ENCODE measurements around the gene GRAMD2A. TPM values are rescaled to one million over a fixed set of nuclear protein-coding genes. Genes with fewer than 3 reads are reported as not detected.

The GRAMD2A gene
- total RNA-seq, 1 donor from 2014 or later: 5.0 TPM

DNA sequence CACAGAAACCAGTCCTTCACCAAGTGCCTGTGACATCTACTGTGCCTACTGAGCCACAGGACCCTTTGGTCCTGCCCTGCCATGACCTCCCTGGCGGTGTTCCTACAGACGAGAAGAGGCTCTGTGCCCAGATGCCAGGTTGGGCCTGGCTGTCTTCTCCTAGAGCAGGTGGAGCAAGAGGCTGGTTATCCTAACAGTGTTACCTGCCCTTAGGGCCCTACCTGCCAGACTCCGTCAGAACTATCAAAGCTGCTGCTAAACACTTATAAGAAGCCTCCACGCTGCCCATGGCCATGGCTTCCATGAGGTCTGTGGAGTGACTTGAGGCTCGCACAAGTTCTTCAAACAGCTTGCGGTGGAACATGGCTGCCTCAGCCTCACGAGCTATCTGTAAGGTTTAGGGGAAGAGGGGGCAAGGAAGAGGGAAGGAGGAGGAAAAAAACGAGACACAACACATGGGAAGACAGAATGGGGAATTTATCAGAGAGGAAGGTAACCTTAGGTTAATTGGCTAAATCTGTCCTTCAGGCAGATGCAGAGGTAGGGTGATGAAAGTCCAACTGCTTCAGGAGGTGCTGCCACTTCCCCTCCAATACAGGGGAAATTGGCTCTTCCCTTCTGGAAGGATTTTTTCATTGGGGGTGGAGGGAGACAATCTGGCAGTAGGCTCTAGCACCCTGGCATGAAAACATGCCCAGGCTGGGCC lies 5.4 kb upstream of the GRAMD2A start:
- TF ChIP-seq, protein P1, sequence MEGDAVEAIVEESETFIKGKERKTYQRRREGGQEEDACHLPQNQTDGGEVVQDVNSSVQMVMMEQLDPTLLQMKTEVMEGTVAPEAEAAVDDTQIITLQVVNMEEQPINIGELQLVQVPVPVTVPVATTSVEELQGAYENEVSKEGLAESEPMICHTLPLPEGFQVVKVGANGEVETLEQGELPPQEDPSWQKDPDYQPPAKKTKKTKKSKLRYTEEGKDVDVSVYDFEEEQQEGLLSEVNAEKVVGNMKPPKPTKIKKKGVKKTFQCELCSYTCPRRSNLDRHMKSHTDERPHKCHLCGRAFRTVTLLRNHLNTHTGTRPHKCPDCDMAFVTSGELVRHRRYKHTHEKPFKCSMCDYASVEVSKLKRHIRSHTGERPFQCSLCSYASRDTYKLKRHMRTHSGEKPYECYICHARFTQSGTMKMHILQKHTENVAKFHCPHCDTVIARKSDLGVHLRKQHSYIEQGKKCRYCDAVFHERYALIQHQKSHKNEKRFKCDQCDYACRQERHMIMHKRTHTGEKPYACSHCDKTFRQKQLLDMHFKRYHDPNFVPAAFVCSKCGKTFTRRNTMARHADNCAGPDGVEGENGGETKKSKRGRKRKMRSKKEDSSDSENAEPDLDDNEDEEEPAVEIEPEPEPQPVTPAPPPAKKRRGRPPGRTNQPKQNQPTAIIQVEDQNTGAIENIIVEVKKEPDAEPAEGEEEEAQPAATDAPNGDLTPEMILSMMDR (conservative IDR thresholded peaks at IDR 0.05; ENCODE audit: low read depth, low read length): no peak
- no peak overlapping the region for H3K4me3 ChIP-seq (ENCODE audit: low read depth, low read length)
- DNase-seq (ENCODE audit: low read depth): no peak

DNA sequence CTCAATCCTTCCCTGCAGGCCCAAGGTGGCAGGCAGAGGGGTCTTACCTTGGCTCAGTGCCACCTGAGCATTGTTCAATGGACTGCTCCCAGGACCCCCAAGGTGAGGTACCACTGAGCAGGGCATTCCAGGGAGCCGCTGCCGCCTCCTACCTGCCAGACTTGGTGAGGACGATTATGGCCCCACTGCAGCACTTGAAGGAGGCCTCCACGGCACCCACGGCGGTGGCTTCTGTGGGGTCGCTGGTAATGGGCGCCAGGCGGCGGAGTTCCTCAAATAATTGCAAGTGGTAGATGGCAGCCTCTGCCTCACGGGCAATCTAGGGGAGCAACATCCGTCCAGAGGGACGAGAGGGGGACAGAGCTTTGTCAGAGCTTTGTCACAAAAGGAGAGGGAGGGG lies 4.7 kb upstream of the GRAMD2A start:
- TF ChIP-seq, protein P1 (conservative IDR thresholded peaks at IDR 0.05; ENCODE audit: low read depth, low read length): no peak
- no peak overlapping the region for H3K4me3 ChIP-seq (ENCODE audit: low read depth, low read length)
- DNase-seq (ENCODE audit: low read depth): no peak

DNA sequence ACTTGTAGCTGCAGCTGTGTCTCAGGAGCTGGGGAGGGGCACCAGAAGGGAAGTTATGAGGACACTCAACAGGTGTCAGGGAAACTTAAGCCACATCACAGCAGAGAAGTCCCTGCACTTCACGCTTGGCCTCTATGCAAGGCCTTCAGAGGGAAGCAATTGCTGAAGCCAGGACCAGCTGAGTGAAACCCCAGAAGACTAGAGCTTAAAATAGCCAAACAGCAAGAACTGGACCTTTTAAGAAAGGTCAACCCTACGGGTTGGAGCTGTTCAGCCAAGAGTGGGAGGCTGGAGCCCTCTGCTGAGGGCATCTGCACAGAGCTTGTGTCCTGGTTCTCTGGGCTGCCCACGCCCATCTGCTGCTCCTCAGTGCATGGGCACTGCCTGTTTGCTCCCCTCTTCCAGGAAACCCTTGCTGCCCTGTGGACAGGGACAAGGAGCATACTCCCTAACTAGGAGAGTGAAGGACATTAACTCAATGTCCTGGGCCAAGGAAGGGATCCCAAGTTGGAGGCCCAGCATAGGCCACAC lies 3.9 kb upstream of the GRAMD2A start:
- DNase-seq (ENCODE audit: low read depth): no peak
- no peak overlapping the region for H3K4me3 ChIP-seq (ENCODE audit: low read depth, low read length)
- TF ChIP-seq, protein P1 (conservative IDR thresholded peaks at IDR 0.05; ENCODE audit: low read depth, low read length): no peak

DNA sequence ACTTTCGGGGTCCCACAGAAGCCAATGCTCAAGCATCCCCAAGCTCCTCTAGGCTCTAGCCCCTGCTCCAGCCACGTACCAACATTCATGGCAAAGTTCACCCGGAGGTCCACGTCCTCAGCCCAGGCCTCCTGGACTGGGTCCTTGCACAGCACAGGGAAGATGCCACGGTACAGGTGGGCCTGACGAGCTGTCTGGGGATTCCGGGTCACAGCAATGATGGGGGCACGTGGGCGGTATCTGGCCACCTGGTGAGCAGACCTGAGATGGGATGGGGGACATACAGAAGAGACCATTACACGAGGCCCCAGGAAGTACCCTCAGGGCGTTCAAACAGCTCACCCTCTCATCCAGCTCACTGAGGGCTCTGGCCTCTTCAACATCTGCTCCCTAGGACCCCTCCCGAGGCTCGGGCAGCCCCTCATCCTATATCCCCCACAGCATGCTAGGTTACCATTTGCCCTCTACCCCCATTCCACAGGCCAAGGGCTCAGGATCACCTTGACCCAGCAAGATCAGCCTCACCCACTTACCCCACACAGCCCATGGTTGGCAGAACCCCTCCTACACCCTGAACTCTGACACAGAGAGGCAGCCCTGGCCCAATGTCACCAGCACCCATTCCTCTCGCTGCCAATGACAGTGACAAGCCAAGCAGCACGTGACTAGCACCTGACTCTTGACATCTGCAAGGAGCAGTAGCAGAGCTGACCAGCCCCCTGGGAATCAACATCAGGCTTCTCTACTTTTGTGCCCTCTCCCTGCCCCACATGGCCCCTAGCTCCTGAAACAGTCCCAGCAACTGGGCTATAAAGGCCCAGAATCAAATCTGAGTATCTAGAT lies 3.0 kb upstream of the GRAMD2A start:
- no peak for DNase-seq (ENCODE audit: low read depth)
- H3K4me3 ChIP-seq (ENCODE audit: low read depth, low read length): no peak overlapping the region
- TF ChIP-seq, protein P1 (conservative IDR thresholded peaks at IDR 0.05; ENCODE audit: low read depth, low read length): no peak

DNA sequence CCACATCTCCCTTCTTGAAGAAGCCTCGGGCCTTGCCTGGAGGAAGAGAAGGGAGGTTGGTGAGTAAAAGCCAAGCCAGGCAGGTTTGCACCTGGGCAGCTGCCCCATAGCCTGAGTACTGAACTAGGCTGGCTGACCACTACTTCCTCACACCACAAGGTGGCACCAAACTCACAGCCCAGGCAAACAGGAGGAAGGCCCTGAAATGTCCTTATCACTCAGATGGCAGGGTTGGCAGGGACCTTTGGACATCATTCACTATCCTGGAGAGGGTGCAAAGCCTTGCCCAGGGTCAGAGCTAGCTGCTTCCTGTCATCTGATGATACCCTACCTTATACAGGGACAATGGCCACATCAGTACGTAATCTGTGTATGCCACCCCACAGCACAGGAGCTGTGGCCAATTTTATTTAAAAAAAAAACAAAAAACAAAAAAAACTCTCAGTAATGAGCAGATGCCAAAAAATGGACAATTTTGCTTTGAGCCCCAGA lies 2.2 kb upstream of the GRAMD2A start:
- no peak overlapping the region for H3K4me3 ChIP-seq (ENCODE audit: low read depth, low read length)
- TF ChIP-seq, protein P1 (conservative IDR thresholded peaks at IDR 0.05; ENCODE audit: low read depth, low read length): peak; percentile 91

DNA sequence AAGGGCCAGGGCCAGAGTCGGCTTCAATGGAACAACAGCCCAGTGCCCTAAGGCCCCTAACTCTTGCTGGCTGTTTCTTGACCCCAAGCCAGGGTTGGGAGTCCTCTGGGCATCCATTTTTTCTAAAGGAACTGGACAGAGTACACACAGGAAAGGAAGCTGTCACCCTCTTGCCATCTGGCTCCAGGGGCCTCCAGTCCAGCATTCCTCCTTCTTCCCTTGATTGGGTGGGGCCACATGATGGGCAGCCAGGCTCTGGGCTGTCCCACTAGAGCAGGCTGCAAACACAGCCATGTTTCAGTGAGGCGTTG lies 1.6 kb upstream of the GRAMD2A start:
- TF ChIP-seq, protein P1 (conservative IDR thresholded peaks at IDR 0.05; ENCODE audit: low read depth, low read length): no peak
- DNase-seq (ENCODE audit: low read depth): no peak
- H3K4me3 ChIP-seq (ENCODE audit: low read depth, low read length): no peak overlapping the region

More for the DNA sequence above, 2.2 kb upstream of the GRAMD2A start:
- no peak for DNase-seq (ENCODE audit: low read depth)
